ENCODE measurements around the gene NEK1. TPM values are rescaled to one million over a fixed set of nuclear protein-coding genes. Genes with fewer than 3 reads are reported as not detected.

The NEK1 gene
- polyA plus RNA-seq, 1 donor, result 11.2 TPM

GRCh38 chr4:169369634-169370033 is 242.7 kb downstream of the NEK1 start:
- H3K4me1 ChIP-seq (ENCODE audit: control insufficient read depth, insufficient read depth, low read length), result no peaks in the 10 kb centered on the region
- 100% methylated on average over 1 of the region's 6 CpGs for WGBS (ENCODE audit: insufficient coverage, low lambda C conversion rate)

DNA sequence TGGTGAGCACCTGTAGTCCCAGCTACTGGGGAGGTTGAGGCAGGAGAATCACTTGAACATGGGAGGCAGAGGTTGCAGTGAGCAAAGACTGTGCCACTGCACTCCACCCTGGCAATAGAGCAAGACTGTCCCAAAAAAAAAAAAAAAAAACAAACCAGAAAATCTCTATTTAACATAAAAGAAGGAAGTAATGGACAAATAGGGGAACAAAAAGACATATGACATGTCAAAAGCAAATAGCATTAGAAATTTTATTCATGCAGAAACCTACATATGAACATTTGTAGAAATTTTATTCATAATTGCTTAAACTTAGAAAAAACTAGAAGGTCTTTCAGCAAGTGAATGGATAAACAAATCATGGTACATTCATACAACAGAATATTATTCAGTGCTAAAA is 244.6 kb downstream of the NEK1 start:
- H3K27ac ChIP-seq (ENCODE audit: low read length), result no peak overlapping the region
- no peaks in the 10 kb centered on the region for H3K36me3 ChIP-seq (ENCODE audit: control insufficient read depth, insufficient read depth, low read length)
- peaks cover 4% of the 10 kb centered on the region for H3K9me3 ChIP-seq (ENCODE audit: control insufficient read depth, low read depth, low read length)
- no peak for DNase-seq
- H3K4me3 ChIP-seq (ENCODE audit: low read length), result no peak overlapping the region
- no peaks in the 10 kb centered on the region for H3K4me1 ChIP-seq (ENCODE audit: control insufficient read depth, insufficient read depth, low read length)
- H3K27me3 ChIP-seq (ENCODE audit: control insufficient read depth, insufficient read depth, low read length), result no peaks in the 10 kb centered on the region

More at GRCh38 chr4:169369634-169370033, 242.7 kb downstream of the NEK1 start:
- Histone ChIP-seq H3K36me3 (ENCODE audit: control insufficient read depth, insufficient read depth, low read length) (no peaks in the 10 kb centered on the region), H3K27ac (ENCODE audit: low read length) (no peak overlapping the region), H3K4me3 (ENCODE audit: low read length) (no peak overlapping the region), H3K27me3 (ENCODE audit: control insufficient read depth, insufficient read depth, low read length) (no peaks in the 10 kb centered on the region), H3K9me3 (ENCODE audit: control insufficient read depth, low read depth, low read length) (peaks cover 4% of the 10 kb centered on the region)
- no peak for DNase-seq

GRCh38 chr4:169366821-169367220 is 245.6 kb downstream of the NEK1 start:
- DNase-seq, result no peak
- WGBS (ENCODE audit: insufficient coverage, low lambda C conversion rate), result 100% methylated on average over 2 of the region's 5 CpGs
- H3K27me3 ChIP-seq (ENCODE audit: control insufficient read depth, insufficient read depth, low read length), result no peaks in the 10 kb centered on the region
- H3K4me3 ChIP-seq (ENCODE audit: low read length), result no peak overlapping the region
- peaks cover 4% of the 10 kb centered on the region for H3K9me3 ChIP-seq (ENCODE audit: control insufficient read depth, low read depth, low read length)
- no peak overlapping the region for H3K27ac ChIP-seq (ENCODE audit: low read length)
- no peaks in the 10 kb centered on the region for H3K36me3 ChIP-seq (ENCODE audit: control insufficient read depth, insufficient read depth, low read length)
- H3K4me1 ChIP-seq (ENCODE audit: control insufficient read depth, insufficient read depth, low read length), result no peaks in the 10 kb centered on the region

GRCh38 chr4:169362607-169363006 is 249.8 kb downstream of the NEK1 start:
- no peak for DNase-seq
- H3K27ac ChIP-seq (ENCODE audit: low read length), result no peak overlapping the region
- H3K36me3 ChIP-seq (ENCODE audit: control insufficient read depth, insufficient read depth, low read length), result no peaks in the 10 kb centered on the region
- H3K4me3 ChIP-seq (ENCODE audit: low read length), result no peak overlapping the region
- H3K27me3 ChIP-seq (ENCODE audit: control insufficient read depth, insufficient read depth, low read length), result no peaks in the 10 kb centered on the region
- H3K4me1 ChIP-seq (ENCODE audit: control insufficient read depth, insufficient read depth, low read length), result no peaks in the 10 kb centered on the region
- peaks cover 4% of the 10 kb centered on the region for H3K9me3 ChIP-seq (ENCODE audit: control insufficient read depth, low read depth, low read length)
- no CpG with 5 or more reads among the region's 6 CpGs for WGBS (ENCODE audit: insufficient coverage, low lambda C conversion rate)

DNA sequence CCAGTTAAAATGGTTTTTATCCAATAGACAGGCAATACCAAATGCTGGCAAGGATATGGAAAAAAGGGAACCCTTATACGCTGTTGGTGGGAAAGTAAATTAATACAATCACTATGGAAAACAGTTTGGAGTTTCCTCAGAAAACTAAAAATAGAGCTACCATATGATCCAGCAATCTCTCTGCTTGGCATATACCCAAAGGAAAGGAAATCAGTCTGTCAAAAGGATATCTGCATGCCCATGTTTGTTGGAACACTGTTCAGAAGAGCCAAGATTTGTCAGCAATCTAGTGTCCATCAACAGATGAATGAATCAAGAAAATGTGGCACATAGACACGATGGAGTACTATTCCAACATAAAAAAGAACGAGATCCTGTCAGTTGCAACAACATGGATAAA is 250.6 kb downstream of the NEK1 start:
- 100% methylated on average over 1 of the region's 3 CpGs for WGBS (ENCODE audit: insufficient coverage, low lambda C conversion rate)
- Histone ChIP-seq H3K27ac (ENCODE audit: low read length) (no peak overlapping the region), H3K27me3 (ENCODE audit: control insufficient read depth, insufficient read depth, low read length) (no peaks in the 10 kb centered on the region), H3K4me3 (ENCODE audit: low read length) (no peak overlapping the region), H3K9me3 (ENCODE audit: control insufficient read depth, low read depth, low read length) (no peaks in the 10 kb centered on the region), H3K4me1 (ENCODE audit: control insufficient read depth, insufficient read depth, low read length) (no peaks in the 10 kb centered on the region), H3K36me3 (ENCODE audit: control insufficient read depth, insufficient read depth, low read length) (no peaks in the 10 kb centered on the region)
- no peak for DNase-seq

DNA sequence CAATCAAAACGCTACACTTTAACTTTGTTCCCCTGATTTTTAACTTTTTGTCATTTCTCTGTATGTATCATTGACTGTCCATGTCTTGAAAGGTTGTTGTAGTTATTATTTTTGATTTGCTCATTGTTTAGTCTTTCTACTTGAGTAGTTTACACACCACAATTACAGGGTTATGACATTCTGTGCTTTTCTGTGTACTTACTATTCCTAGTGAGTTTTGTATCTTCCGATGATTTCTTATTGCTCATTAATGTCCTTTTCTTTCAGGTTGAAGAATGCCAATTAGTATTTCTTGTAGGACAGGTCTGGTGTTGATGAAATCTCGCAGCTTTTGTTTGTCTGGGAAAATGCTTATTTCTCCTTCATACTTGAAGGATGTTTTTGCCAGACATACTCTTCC is 252.4 kb downstream of the NEK1 start:
- Histone ChIP-seq H3K27ac (ENCODE audit: low read length) (no peak overlapping the region), H3K36me3 (ENCODE audit: control insufficient read depth, insufficient read depth, low read length) (no peaks in the 10 kb centered on the region), H3K27me3 (ENCODE audit: control insufficient read depth, insufficient read depth, low read length) (no peaks in the 10 kb centered on the region), H3K4me3 (ENCODE audit: low read length) (no peak overlapping the region), H3K4me1 (ENCODE audit: control insufficient read depth, insufficient read depth, low read length) (no peaks in the 10 kb centered on the region), H3K9me3 (ENCODE audit: control insufficient read depth, low read depth, low read length) (no peaks in the 10 kb centered on the region)
- 94% methylated on average over 2 of the region's 3 CpGs for WGBS (ENCODE audit: insufficient coverage, low lambda C conversion rate)
- DNase-seq, result no peak

GRCh38 chr4:169352360-169352759 is 260.0 kb downstream of the NEK1 start:
- H3K36me3 ChIP-seq (ENCODE audit: control insufficient read depth, insufficient read depth, low read length), result no peaks in the 10 kb centered on the region
- H3K4me3 ChIP-seq (ENCODE audit: low read length), result no peak overlapping the region
- no peaks in the 10 kb centered on the region for H3K4me1 ChIP-seq (ENCODE audit: control insufficient read depth, insufficient read depth, low read length)
- no peaks in the 10 kb centered on the region for H3K27me3 ChIP-seq (ENCODE audit: control insufficient read depth, insufficient read depth, low read length)
- 90% methylated on average over 2 of the region's 3 CpGs for WGBS (ENCODE audit: insufficient coverage, low lambda C conversion rate)
- DNase-seq, result no peak
- no peaks in the 10 kb centered on the region for H3K9me3 ChIP-seq (ENCODE audit: control insufficient read depth, low read depth, low read length)
- no peak overlapping the region for H3K27ac ChIP-seq (ENCODE audit: low read length)

DNA sequence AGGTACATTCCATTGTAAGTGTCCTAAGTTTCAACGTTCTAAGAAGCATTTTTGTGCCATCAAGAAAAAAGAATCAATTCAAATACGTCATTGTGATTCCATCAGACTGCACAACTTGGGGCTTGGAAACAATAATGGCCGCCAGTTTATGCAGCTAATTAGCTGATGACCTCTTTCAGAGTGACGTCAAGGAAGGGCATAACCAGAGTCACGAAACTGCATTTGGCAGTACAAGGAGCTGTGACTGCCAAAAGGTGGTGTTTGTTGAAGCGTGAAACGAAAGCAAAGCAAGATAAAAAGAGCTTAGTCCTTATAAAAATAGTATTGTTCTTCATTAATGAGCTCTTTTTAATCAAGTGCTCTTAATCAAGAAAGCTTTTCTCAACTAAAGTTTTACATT is 260.5 kb downstream of the NEK1 start:
- no peak overlapping the region for H3K27ac ChIP-seq (ENCODE audit: low read length)
- WGBS (ENCODE audit: insufficient coverage, low lambda C conversion rate), result 80% methylated on average over 1 of the region's 7 CpGs
- H3K4me1 ChIP-seq (ENCODE audit: control insufficient read depth, insufficient read depth, low read length), result no peaks in the 10 kb centered on the region
- H3K9me3 ChIP-seq (ENCODE audit: control insufficient read depth, low read depth, low read length), result no peaks in the 10 kb centered on the region
- no peaks in the 10 kb centered on the region for H3K27me3 ChIP-seq (ENCODE audit: control insufficient read depth, insufficient read depth, low read length)
- H3K4me3 ChIP-seq (ENCODE audit: low read length), result no peak overlapping the region
- no peaks in the 10 kb centered on the region for H3K36me3 ChIP-seq (ENCODE audit: control insufficient read depth, insufficient read depth, low read length)
- DNase-seq, result no peak

DNA sequence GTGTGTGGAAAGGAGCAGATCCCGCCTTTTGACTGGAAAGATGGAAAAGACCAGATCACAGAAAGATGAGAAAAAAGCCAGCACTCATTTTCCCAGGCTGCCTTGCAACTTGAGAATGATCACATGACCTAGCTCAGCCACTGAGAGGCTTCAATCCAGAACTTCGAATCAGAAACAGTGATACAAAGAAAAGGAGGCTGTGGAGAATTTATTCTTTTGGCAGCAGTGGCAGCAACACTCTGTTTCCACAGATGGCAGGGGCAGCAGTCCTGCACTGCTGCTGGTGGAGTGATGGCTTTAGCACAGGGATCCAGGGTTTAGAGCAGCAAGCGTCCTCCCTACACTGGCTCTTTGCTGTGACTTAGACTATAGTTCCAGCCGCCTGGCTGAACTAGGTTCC is 263.8 kb downstream of the NEK1 start:
- WGBS (ENCODE audit: insufficient coverage, low lambda C conversion rate), result 100% methylated on average over 1 of the region's 4 CpGs
- DNase-seq, result no peak
- Histone ChIP-seq H3K4me3 (ENCODE audit: low read length) (no peak overlapping the region), H3K9me3 (ENCODE audit: control insufficient read depth, low read depth, low read length) (no peaks in the 10 kb centered on the region), H3K36me3 (ENCODE audit: control insufficient read depth, insufficient read depth, low read length) (no peaks in the 10 kb centered on the region), H3K27ac (ENCODE audit: low read length) (no peak overlapping the region), H3K27me3 (ENCODE audit: control insufficient read depth, insufficient read depth, low read length) (no peaks in the 10 kb centered on the region), H3K4me1 (ENCODE audit: control insufficient read depth, insufficient read depth, low read length) (no peaks in the 10 kb centered on the region)

DNA sequence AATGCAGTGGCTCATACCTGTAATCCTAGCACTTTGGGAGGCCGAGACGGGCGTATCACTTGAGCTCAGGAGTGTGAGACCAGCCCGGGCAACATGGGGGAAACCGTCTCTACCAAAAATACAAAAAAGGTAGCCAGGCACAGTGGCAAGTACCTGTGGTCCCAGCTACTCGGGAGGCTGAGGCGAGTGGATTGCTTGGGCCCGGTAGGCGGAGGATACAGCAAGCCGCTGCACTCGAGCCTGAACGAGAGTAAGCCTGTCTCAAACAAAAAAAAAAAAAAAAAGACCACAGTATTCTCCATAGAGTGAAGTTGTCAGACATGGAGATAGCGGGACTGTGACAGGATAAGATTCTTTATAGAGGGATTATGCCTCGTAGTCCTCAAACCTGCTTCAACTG is 265.5 kb downstream of the NEK1 start:
- DNase-seq, result no peak
- WGBS (ENCODE audit: insufficient coverage, low lambda C conversion rate), result no CpG with 5 or more reads among the region's 14 CpGs
- H3K9me3 ChIP-seq (ENCODE audit: control insufficient read depth, low read depth, low read length), result no peaks in the 10 kb centered on the region

DNA sequence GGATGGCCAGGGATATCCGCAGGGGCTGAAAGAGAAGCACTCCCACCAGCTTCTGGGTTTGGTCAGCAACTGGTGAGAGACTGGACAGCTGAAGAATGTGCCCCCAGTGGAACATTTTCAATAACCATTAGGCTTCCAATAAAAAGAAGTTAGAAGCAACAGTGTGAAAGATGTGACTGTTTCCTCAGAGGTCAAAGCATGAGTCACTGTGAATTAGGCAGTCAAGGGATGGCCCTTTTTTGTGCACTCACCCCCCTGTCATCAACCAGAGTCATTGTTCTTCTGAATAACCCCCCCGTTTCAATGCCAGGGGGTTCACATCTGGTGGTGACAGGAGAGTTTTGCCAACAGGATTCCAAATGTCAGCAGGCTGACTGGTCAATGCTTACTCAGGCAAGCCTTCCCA is 267.1 kb downstream of the NEK1 start:
- WGBS (ENCODE audit: insufficient coverage, low lambda C conversion rate), result no CpG with 5 or more reads among the region's 2 CpGs
- H3K36me3 ChIP-seq (ENCODE audit: control insufficient read depth, insufficient read depth, low read length), result no peaks in the 10 kb centered on the region
- no peak for DNase-seq
- no peak overlapping the region for H3K4me3 ChIP-seq (ENCODE audit: low read length)
- H3K4me1 ChIP-seq (ENCODE audit: control insufficient read depth, insufficient read depth, low read length), result no peaks in the 10 kb centered on the region
- H3K27ac ChIP-seq (ENCODE audit: low read length), result no peak overlapping the region
- no peaks in the 10 kb centered on the region for H3K27me3 ChIP-seq (ENCODE audit: control insufficient read depth, insufficient read depth, low read length)
- H3K9me3 ChIP-seq (ENCODE audit: control insufficient read depth, low read depth, low read length), result no peaks in the 10 kb centered on the region

More for the DNA sequence above, 265.5 kb downstream of the NEK1 start:
- H3K4me3 ChIP-seq (ENCODE audit: low read length), result no peak overlapping the region
- no peak overlapping the region for H3K27ac ChIP-seq (ENCODE audit: low read length)
- no peaks in the 10 kb centered on the region for H3K4me1 ChIP-seq (ENCODE audit: control insufficient read depth, insufficient read depth, low read length)
- H3K27me3 ChIP-seq (ENCODE audit: control insufficient read depth, insufficient read depth, low read length), result no peaks in the 10 kb centered on the region
- no peaks in the 10 kb centered on the region for H3K36me3 ChIP-seq (ENCODE audit: control insufficient read depth, insufficient read depth, low read length)
